NOMO-1 treated with dmso at 0.1 percent for 144 hours (cell line): ENCODE measurements around the gene GLA.

Source experiments
- DNase-seq: peaks from one replicate; lab custom pipeline; 2025; ENCODE audit not compliant: unreplicated experiment; lab: John Stamatoyannopoulos, UW

The GLA gene

DNA sequence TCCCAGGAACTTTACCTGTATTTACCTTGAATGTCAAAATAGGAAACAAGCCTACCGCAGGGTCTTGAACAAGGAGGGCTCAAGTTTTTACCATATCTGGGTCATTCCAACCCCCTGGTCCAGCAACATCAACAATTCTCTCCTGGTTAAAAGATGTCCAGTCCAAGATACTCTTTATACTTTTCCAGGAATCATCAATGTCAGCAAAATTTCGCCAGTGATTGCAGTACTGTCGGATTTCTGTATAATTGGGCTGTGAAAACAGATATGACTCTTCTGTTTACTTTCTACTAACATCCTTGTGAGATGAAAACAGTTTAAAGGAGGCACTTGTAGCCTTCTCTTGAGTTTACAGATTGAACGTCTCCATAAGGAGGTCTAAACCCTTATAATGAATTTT lies 9.0 kb downstream of the GLA start:
- DNase-seq: no peak

DNA sequence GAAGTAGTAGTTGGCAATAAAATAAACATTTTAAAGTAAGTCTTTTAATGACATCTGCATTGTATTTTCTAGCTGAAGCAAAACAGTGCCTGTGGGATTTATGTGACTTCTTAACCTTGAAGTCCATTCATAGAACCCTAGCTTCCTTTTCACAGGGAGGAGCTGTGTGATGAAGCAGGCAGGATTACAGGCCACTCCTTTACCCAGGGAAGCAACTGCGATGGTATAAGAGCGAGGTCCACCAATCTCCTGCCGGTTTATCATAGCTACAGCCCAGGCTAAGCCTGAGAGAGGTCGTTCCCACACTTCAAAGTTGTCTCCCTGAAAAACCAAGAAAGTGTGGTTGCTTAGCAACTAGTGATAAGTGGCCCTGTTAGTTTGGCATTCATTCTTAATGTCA lies 9.9 kb downstream of the GLA start:
- no peak for DNase-seq

DNA sequence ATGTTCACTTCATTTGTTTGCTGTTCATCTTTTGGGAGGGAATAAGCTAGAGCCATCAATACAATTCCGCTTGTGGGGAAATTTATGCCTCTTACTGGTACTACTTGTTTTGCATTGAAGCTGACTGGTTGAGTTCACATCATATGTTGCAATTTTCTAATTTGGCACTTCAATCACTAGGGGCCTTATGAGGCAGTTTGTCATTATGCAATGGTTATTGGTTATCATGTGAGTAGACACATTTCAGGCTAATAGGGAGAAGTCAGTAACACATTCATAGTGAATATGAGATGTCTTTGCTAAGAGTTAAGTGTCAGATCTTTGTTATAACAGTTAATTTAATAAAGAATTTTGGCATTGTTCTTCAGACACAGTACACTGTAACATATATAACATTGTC lies 11.9 kb downstream of the GLA start:
- peak; percentile 28 for DNase-seq

DNA sequence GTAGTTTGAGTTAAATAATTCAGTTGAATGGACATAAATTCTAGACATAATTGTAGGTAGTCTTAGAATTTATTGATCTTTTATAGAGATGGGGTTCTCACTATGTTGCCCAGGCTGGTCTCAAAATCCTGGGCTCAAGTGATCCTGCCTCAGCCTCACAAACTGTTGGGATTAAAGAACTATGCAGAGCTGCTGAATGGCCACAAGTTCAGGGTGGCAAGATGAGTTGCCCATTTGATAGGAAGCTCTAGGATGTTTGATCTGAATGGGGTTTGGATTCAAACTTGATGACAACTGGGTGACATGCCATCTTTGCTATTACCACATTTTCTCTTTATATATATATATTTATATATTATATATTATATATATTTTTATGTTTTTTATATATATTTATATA lies 13.4 kb downstream of the GLA start:
- no peak for DNase-seq

DNA sequence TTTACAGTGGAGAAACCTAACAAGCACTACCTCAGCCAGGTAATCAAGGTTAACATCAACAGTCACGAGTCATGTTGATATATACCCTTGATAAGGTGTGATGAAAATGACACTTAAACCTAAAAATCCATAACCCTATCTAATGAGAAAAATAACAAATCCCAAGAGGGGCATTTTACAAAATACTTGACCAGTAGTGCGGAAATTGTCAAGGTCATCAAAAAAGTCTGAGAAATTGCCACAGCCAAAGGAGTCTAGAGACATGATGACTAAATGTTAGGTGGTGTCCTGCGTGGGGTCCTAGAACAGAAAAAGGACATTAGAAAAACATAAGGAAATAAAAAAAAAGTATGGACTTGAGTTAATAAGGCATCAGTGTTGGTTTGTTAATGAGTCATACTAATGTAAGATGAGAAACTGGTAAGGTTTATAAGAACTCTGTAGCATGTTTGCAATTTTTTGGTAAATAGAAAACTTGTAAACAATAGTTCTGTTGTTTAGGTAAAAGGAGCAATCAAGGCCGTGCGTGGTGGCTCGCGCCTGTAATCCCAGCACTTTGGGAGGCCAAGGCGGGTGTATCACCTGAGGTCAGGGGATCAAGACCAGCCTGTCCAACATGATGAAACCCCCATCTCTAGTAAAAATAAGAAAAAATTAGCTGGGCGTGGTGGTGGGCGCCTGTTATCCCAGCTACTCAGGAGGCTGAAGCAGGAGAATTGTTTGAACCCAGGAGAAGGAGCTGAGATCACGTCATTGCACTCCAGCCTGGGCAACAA lies 14.0 kb downstream of the GLA start:
- no peak for DNase-seq

DNA sequence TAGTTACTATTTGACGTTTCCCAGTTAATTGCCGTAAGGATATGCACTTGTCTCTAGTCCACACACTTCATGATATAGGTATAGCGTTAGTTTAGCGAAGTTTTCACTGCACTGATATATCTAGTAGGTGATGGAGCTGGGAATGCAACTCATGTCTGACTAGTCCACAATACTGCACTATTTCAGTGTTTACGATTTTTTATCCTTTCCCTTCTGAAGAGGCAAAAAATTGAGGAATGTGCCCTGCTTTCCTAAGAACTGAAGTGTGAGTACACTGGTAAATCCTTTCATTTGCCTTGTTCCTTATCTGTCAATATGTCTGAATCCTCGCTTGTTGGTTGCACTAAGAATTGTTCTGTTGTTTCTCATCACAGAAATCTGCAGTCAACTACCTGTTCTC lies 15.9 kb downstream of the GLA start:
- DNase-seq: no peak

DNA sequence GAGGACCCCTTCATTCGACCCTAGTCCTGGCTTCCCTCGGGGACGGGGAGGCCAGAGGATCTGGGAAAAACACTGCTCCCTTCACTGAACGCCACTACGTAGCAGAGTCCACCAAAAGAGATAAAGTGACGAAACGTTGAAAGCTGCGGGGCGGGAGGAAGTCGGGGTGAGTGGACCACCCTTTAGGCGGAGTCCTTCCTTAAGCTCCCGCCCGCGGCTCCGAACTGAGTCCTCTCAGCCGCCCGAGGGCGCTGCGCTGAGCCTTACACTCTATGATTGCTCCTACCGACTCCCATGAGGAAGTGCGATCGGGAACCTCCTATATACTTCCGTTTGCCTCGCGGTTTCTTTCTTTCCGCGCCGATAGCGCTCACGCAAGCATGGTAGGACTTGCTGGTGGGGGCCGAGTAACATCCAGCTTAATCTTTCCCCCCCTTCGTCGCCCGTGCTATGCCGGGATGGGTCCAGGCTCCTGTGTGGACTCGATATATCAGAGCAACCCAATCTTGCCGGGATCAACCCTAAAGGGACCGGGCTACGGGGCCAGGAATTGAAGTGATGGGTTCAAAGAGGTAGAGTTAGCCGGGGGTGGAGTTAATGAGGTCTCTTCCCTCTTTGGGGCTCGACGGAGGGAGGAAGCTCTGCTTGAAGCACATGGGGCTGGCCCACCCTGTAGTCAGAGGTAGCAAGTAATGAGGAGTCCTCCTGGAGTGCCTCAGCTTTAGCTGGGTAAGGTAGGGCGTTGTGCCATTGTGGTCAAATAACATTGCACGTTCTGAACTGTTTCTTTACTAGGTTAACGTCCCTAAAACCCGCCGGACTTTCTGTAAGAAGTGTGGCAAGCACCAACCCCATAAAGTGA lies 16.8 kb downstream of the GLA start, which contains the start of gene RPL36A:
Gene RPL36A, plus strand, starts transcription at position 348 of the 862 bp plus-strand sequence. Its CDS starts 33 bp downstream, at position 381.
- peak; percentile 83 for DNase-seq

DNA sequence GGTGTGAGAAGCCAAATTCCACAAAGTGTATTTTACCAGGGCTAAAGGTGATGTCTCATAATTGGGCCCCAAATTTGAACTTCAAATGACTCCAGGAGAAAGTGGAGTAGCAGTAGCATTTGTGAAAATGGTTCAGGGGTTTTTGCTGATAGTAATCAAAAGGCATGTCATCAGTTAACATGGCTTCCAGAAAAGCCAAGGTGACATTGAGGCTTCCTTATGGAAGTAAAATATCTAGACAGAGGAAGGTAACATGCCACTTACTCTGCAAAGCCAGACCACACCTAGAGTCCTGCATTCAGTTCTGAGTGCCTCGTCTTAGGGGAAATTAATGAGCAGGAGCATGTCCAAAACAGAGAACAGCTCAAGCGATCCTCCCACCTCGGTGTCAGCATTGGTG lies 19.1 kb downstream of the GLA start:
- DNase-seq: no peak

DNA sequence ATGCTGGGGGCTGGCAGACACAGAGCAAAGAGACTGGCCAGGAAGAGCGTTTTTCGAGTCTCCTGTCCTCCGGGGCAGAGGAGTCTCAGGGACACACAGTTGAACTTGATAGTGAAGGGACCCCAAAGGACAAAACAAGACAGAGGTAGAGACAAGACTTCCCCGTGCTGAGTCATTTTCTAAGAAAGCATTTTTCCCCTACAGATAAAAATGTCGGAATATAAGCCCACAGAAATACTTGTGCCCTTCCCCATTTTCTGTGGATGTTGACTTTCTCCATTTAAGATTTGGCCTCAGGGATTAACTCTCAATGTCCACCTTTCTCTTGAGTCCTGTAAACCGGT lies 21.2 kb downstream of the GLA start:
- no peak for DNase-seq

DNA sequence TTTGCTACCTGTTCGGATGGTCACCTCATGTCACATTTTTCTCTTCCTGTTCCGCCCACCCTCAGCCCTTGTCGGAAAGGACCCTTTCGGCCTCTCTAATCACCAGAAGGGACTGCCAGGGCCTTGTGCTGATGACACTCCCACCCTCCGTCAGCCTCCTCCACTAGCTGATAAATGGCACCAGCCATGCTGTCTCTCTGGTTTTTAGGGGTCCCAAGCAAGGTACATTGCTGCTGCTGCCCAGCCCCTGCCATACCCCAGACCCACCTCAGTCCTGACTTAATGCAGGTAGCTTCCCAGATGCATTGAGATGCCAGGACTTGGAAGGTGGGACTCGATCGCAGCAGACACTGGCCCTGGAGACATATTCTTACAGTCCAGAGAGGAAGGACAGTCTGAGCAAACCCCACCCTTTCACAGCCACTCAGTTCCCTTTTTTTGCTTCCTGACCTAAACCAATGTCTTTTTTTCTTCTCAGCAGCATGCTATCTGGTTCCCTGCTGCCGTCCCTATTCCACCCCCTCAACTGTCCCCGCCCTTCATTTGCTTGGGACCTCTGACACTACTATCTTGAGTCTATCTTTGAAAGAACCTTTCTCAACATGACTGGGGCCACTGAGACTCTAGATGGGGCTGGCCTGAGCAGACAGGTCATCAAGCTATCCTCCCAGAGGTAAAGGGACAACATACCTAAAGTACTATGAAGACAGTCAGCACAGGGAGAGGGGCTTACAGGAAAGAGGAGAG lies 21.8 kb downstream of the GLA start, which contains the start of gene BTK:
Gene BTK, minus strand, starts transcription at position 397 of the 747 bp plus-strand sequence. CDS start 10,907 bp downstream, outside the sequence.
- DNase-seq: peak; percentile 71

DNA sequence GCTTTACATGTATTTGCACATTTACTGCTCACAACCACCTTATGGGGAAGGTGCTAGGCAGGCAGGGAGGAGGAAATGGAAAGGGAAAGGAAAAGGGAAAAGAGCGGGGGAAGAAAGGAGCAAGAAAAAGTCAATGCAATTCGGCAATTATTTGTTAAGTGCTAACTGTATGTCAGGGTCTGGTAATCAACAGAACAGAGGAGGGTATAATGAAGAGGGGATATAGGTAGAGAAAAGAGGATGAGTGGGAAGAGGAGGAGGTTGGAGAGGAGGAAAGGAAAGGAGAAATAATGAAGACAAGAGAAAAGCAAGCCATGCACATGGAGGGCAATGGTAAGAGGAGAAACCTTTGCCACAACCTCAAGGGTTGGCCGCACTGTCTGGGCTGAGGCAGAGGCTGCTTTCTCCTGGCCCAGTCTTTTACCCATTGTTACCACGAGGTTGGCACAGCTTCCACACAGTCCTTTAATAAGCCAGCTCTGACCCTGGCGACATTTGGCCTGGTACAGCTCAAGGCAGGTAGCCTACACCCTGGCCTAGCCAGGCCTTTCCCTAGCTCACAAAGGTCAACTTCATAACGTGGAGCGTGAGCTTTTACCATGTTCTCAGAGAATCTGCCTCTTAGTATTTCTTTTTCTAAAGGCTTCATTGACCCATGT lies 22.6 kb downstream of the GLA start:
- no peak for DNase-seq

DNA sequence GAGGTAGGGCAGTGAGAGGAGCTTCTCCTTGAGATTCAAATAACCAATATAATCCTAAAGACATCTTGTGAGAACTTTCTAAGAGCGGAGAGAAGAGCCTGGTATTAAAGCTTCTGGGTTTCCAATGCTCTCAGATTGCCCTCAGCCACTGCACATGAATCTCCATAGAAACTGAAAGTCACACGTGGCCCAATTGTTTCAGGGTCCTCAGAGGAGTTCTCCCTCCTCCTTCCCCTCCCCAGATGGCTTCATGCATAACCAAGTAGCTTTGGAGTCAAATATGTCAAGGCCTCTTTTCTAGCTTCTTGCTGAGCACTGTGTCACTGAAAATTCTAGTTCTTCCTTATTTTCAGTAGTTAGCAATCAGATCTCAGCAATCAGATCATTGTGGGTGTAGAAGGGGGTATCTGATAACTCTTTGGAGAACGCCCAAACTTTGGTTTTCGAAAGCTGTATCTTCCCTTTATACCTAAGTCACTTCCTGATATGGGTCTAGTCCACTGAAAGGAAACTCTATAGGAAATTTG lies 24.0 kb downstream of the GLA start:
- DNase-seq: no peak

DNA sequence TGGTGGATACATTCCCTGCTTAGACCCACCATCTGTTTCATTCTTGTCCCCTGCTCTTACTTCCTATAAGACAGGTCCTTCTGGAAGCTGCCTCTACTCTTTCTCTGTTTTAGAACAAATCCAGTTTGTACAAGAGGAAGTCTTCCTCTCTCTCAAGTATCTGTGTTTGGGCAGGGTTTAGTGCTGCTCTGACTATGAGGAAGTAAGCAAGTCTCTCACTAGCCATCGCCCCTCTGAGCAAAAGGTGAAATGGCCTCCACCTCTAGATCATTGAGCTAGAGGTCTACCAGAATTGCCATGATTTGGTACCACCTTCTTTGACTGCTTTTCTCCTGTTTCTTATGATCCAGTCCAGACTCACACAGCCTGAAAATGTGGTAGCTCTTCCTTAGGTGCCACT lies 30.2 kb downstream of the GLA start:
- DNase-seq: peak; percentile 2

DNA sequence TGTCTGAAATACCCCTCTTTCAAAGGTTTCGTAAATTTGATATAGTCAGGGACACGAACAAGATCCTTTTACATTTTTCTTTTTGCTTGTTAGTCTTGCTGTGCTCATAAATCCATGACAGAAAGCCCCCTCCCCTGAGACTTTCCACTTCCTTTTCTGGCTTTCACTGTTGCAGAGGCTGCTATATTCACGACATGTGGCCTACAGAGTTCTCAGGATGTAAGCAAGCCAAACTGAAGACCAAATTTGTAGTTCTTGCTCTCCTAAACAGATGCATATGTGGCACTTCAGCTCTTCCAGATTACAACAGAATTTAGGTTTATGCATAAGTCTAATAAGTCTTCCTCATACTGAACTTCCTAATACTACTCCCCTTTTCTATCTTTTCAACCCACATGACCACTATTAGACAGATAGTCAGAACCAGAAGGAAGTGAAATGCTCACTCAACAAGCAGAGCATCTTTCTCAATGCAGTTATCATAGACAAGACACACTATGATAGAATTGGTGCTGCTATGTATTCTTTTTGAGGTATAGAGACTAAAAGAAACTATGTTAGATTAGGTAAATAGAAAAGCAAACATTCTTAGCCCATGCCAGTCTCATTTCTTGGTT lies 36.7 kb downstream of the GLA start:
- no peak for DNase-seq

DNA sequence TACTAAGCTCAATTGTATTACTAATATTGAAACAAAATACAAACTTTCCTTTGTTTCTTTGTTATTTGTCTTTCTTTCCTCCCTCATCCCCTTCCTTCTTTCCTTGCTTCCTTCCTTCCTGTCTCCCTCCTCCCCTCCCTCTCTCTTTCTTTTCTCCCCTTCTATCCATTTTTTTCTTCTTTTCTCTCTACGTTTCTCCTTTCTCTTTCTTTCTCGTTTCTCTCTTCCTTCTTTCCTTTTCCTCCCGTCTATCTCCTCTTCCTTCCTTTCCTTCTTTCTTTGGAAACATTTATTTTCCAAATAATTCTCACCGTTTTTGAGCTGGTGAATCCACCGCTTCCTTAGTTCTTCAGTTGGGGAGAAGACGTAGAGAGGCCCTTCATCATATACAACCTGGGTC lies 38.0 kb downstream of the GLA start:
- no peak for DNase-seq

DNA sequence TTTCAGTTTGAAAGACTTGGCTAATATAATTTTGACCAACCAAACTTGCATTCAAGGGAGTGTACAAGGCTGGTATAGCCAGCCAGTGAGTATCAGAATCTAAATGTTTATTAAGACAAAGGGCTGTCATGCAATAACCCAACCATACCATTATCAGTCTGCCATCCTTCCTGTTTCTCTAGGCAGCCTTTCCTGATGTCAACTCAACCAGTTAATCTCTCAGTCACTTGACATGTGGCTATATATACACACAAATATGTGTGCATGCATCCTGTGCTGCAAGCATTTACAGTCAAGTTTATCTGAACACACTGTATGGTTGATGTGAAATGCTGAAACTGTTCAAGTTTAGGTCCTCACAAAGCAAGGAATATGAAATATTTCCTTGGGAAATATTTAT lies 38.9 kb downstream of the GLA start:
- no peak for DNase-seq

DNA sequence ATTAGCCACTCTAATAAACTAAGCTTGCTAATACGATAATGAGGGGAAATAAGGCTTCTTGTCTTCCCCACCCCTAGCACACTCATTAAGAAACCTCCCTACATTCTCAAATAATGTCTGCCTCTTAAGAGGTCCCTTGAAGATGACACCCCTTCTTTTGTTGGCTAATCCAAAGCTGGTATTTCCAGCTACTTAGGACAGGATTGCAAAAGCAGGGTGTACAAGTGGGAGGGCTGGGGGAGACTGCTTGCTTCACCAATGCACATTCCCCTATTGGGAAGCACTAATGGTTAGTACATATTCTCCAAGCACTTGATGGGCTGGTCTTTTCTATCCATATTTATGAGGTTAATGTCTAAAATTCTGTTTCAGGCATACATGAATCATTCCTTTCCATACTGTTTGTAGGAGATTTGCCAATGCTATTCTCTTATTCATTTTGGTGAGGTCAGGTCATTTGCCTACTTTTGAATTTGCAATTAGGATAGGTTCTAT lies 42.4 kb downstream of the GLA start:
- DNase-seq: no peak

DNA sequence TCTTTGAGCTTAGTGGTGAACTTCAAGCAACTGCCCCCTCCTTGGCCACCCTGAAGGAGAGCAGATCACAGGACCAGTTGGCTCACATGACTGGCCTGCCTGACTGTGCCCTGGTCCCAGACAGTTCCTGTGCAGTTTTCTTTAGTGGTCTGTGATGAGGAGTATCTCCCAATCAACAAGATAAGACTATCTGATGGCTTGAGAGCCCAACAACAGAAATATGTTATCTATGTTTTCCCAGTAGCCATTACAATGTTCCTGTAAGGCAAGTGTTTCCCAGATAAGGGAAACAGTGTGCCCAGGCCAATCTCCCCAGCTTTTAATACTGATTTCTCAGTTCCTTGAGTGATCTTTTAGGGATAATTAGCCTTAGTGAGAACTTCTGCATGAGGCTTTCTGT lies 45.0 kb downstream of the GLA start:
- no peak for DNase-seq

DNA sequence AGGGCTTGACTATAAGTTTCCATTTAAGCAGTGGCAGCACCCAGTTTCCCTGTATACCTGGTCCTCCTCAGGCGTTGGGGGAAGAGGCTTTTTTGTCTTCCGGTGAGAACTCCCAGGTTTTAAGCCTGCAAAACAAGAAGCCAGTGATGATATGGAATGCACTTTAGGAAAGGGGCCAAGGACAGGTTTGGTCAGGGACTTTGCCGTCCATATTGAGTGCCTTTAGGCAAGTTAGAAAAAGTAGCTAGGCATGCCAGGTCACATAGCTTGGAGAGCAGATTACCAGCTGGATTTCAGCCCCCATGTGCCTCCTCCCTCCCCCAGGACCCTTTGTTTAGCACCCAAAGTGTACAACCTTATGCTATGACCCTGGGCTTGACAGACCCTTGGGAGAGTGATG lies 45.6 kb downstream of the GLA start:
- no peak for DNase-seq

DNA sequence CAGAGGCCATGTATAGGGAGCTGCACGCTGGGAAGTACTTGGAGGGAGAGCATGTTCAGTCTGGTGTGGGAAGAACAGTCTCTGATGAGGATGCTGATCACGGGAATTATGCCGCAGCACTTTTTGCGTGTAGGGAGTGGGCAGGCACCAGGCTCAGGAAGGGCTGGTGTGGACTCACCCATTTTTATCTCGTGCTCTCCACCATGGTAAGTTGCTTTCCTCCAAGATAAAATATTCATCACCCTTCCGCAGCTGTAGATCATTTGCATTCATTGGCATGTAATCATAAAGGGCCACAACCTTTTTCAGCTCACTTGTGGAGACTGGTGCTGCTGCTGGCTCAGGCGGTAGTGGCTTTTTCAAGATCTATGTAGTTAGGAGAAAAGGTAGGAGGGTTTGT lies 47.3 kb downstream of the GLA start:
- DNase-seq: no peak
